Stimulated activated CD8-positive, alpha-beta memory T cell treated with anti-CD3 and anti-CD28 coated beads, Interleukin-2, amount 100 ng/mL, for 1 hour (primary cell): ENCODE data around the gene FBXO2.
"Not testable (repeated sequence)": the region's sequence is repeated elsewhere in the genome, so short reads cannot be mapped to it uniquely, and the experiment has no call there.

Experiments
- DNase-seq, 2 donors: peaks; one replicate each; pipeline ENCODE4 v3.0.0-alpha.2; 2020; ENCODE audit warnings: low read depth in 2 of 2

The FBXO2 gene

GRCh38 chr1:11629184-11630016 is 24.8 kb downstream of the FBXO2 start:
- no peak for DNase-seq

GRCh38 chr1:11628767-11629166 is 25.5 kb downstream of the FBXO2 start:
- no peak for DNase-seq

GRCh38 chr1:11626551-11626950 is 27.7 kb downstream of the FBXO2 start:
- DNase-seq = no peak

GRCh38 chr1:11623702-11624101 is 30.5 kb downstream of the FBXO2 start:
- DNase-seq = no peak

- no peak for DNase-seq
These were observed 31.8 kb downstream of the FBXO2 start for GRCh38 chr1:11622398-11622797.

GRCh38 chr1:11620924-11621323 is 33.3 kb downstream of the FBXO2 start:
- no peak for DNase-seq

- no peak for DNase-seq
These were observed 33.8 kb downstream of the FBXO2 start for GRCh38 chr1:11620405-11620804.

- no peak for DNase-seq
These were observed 36.5 kb downstream of the FBXO2 start for GRCh38 chr1:11617741-11618140.

- DNase-seq = no peak
These were observed 36.9 kb downstream of the FBXO2 start for GRCh38 chr1:11617314-11617713.

GRCh38 chr1:11616766-11617165 is 37.5 kb downstream of the FBXO2 start:
- no peak for DNase-seq

GRCh38 chr1:11615090-11615489 is 39.1 kb downstream of the FBXO2 start:
- no peak for DNase-seq

- no peak for DNase-seq
These were observed 40.9 kb downstream of the FBXO2 start for GRCh38 chr1:11613347-11613746.

- no peak for DNase-seq
These were observed 42.4 kb downstream of the FBXO2 start for GRCh38 chr1:11611638-11612327.

- no peak for DNase-seq
These were observed 43.5 kb downstream of the FBXO2 start for GRCh38 chr1:11610629-11611180.

- DNase-seq = not testable (repeated sequence)
These were observed 44.9 kb downstream of the FBXO2 start for GRCh38 chr1:11609378-11609777.

GRCh38 chr1:11608596-11609130 is 45.6 kb downstream of the FBXO2 start:
- not testable (repeated sequence) for DNase-seq

- DNase-seq = no peak
These were observed 47.5 kb downstream of the FBXO2 start for GRCh38 chr1:11606775-11607174.

- no peak for DNase-seq
These were observed 51.2 kb downstream of the FBXO2 start for GRCh38 chr1:11602981-11603380.

- no peak for DNase-seq
These were observed 51.8 kb downstream of the FBXO2 start for GRCh38 chr1:11602424-11602823.

GRCh38 chr1:11600836-11601235 is 53.4 kb downstream of the FBXO2 start:
- DNase-seq = no peak

- DNase-seq = no peak
These were observed 54.2 kb downstream of the FBXO2 start for GRCh38 chr1:11599891-11600576.

GRCh38 chr1:11598461-11598860 is 55.8 kb downstream of the FBXO2 start:
- no peak for DNase-seq
